Neuron (in vitro differentiated cells): ENCODE data around the gene PYHIN1.
"Not testable (repeated sequence)": the region's sequence is repeated elsewhere in the genome, so short reads cannot be mapped to it uniquely, and the experiment has no call there.

ENCODE experiments used
- H2AFZ ChIP-seq: one replicate; pipeline ENCODE4 v1.6.1; 2013; ENCODE audit warnings: low read depth, mild to moderate bottlenecking, inconsistent platforms, low read length, moderate library complexity
- H3K27me3 ChIP-seq: one replicate; pipeline ENCODE4 v1.6.1; 2013; ENCODE audit warnings: low read length; ENCODE audit not compliant: insufficient read depth
- H3K36me3 ChIP-seq: one replicate; pipeline ENCODE4 v1.6.1; 2013; ENCODE audit warnings: low read length; ENCODE audit not compliant: insufficient read depth
- H3K4me1 ChIP-seq: one replicate; pipeline ENCODE4 v1.6.1; 2013; ENCODE audit warnings: low read length; ENCODE audit not compliant: insufficient read depth
- H3K4me3 ChIP-seq: 2 replicates; pipeline ENCODE4 v1.5.1; 2013; ENCODE audit warnings: mild to moderate bottlenecking, low read length, moderate library complexity
- H3K9me3 ChIP-seq: one replicate; pipeline ENCODE4 v1.6.1; 2013; ENCODE audit warnings: low read length

PYHIN1 gene

GRCh38 chr1:159009704-159010361 lies 78.5 kb downstream of the PYHIN1 start, which contains the start of gene IFI16:
Gene IFI16, plus strand, starts transcription at chr1:159009907. Its CDS starts 4,774 bp downstream, at chr1:159014681.
- H3K4me1 ChIP-seq = peaks cover 5% of the 10 kb centered on the region
- H3K9me3 ChIP-seq = no peaks in the 10 kb centered on the region
- no peak within 1 kb of the TSS for H2AFZ ChIP-seq
- H3K36me3 ChIP-seq = no peaks in the 10 kb centered on the region
- peak within 1 kb of the TSS; percentile 37 for H3K4me3 ChIP-seq
- H3K27me3 ChIP-seq = no peaks in the 10 kb centered on the region

GRCh38 chr1:159010391-159010790 lies 79.0 kb downstream of the PYHIN1 start:
- Histone ChIP-seq H3K27me3 (no peaks in the 10 kb centered on the region), H2AFZ (no peak overlapping the region), H3K4me1 (peaks cover 5% of the 10 kb centered on the region), H3K9me3 (no peaks in the 10 kb centered on the region), H3K4me3 (peak overlapping the region; percentile 37), H3K36me3 (no peaks in the 10 kb centered on the region)

- not testable (repeated sequence) for H3K27me3 ChIP-seq, H3K9me3 ChIP-seq, H2AFZ ChIP-seq, H3K36me3 ChIP-seq, H3K4me1 ChIP-seq, H3K4me3 ChIP-seq
Observed at GRCh38 chr1:159011001-159011400, 79.6 kb downstream of the PYHIN1 start.

DNA sequence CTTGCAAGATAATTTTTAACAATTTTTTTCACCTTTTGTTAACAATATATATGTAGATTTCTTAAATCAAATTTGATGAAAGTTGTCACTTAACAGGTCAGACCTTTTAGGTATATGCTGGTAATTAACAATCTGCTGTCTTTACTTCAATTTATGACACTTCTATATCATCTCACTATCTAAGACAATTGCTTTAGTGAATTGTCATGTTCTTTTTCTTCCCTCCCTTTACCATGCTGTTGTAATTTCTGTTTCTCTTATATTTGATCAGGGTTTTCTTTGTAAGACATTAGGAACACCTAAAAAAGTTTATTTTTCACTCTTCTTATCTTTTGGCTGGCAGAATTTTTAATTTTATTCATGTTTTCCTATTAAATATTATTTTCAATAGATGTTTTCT lies 80.4 kb downstream of the PYHIN1 start:
- no peaks in the 10 kb centered on the region for H3K9me3 ChIP-seq
- peaks cover 9% of the 10 kb centered on the region for H3K36me3 ChIP-seq
- H3K4me1 ChIP-seq = peaks cover 2% of the 10 kb centered on the region
- H2AFZ ChIP-seq = no peak overlapping the region
- H3K27me3 ChIP-seq = no peaks in the 10 kb centered on the region
- no peak overlapping the region for H3K4me3 ChIP-seq

DNA sequence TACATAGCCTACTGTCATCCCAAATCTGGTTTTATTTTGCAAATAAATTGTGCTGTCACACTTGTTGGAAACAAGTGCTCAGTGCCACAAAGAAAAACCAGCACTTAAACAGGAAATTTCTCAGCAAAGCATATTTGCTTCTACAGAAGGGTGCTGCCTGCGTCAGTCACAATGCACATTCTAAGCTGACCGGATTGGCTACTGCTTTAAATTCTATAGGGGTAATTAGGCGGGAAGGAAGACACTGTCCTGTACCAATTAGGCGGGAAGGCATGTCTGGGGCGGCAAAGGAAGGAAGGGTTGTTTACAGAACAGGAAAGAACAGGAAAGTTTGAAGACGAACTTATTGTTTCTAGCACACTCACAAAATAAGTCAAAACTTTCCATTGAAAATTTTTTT lies 81.1 kb downstream of the PYHIN1 start:
- H3K27me3 ChIP-seq = no peaks in the 10 kb centered on the region
- H3K4me1 ChIP-seq = peaks cover 2% of the 10 kb centered on the region
- peaks cover 12% of the 10 kb centered on the region for H3K36me3 ChIP-seq
- no peaks in the 10 kb centered on the region for H3K9me3 ChIP-seq
- no peak overlapping the region for H2AFZ ChIP-seq
- H3K4me3 ChIP-seq = no peak overlapping the region

DNA sequence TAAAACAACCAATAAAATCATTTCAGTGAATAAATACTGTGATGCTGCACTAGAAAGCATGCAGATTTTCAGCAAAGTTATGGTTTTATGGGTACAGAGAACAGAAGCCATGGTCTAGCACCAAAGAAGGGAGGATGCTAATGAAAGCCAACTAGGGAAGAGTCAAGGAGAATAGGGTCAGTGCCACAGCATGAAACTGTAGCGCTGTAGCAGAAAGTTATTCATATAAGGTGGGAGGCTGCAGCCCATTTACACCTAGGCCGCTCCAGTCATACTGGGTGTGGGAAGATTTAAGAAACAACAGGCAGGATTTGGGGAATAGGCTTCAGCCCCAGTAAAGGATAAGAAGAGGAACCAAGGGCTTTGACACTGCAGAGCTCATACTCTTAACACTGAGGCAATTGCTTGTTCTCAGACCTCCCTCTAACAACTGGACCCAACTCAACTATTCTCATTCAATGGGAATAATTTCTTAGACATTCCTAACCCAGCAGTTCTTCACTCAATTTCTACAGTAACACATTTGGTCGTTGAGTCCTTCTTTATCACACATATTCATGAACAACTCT lies 82.7 kb downstream of the PYHIN1 start:
- Histone ChIP-seq H3K4me3 (no peak overlapping the region), H3K9me3 (no peaks in the 10 kb centered on the region), H3K27me3 (no peaks in the 10 kb centered on the region)

DNA sequence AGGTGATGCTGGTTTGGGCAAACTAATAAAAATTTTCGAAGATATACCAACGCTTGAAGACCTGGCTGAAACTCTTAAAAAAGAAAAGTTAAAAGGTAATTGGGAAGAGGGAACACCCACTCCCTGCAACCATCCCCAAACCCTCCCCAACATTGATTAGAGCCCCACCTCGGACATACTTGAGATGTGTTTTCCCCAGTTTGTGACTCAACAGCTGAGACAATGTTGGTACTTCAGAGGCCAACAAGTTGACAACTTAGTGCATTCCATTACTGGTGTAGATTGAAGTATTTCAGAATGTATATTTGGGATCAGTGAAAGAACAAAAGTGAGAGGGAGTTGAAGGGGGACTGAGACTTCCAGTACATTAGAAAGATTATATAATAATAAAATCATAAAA lies 83.5 kb downstream of the PYHIN1 start:
- Histone ChIP-seq H3K4me3 (no peak overlapping the region), H2AFZ (no peak overlapping the region), H3K27me3 (no peaks in the 10 kb centered on the region), H3K4me1 (peaks cover 2% of the 10 kb centered on the region), H3K9me3 (no peaks in the 10 kb centered on the region), H3K36me3 (peaks cover 15% of the 10 kb centered on the region)

More for the DNA sequence above, 82.7 kb downstream of the PYHIN1 start:
- Histone ChIP-seq H3K4me1 (peaks cover 2% of the 10 kb centered on the region), H2AFZ (no peak overlapping the region), H3K36me3 (peaks cover 15% of the 10 kb centered on the region)

DNA sequence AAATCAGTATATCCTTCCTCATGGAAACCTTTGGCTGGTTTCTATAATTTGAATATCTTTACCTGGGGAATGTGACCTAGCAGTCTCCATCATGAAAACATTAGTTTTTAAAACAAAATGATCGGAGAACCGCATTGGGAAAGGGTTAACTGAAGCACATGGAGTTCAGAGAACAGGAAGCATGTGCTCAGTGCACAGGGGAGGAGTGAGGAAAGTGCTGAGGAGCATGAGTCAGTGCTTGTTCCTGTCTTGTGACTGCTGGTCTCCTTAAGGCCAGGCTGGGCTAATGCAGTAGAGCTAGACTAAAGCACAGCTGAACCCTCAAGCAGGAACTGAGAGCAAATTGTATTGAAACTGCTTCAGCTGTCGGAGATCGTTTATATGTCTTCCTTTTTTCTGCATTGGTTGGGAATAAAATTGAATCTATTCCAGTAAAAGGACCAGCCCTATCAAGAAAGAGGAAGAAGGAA lies 84.1 kb downstream of the PYHIN1 start:
- peaks cover 15% of the 10 kb centered on the region for H3K36me3 ChIP-seq
- H3K4me3 ChIP-seq = no peak overlapping the region
- no peaks in the 10 kb centered on the region for H3K27me3 ChIP-seq
- peaks cover 2% of the 10 kb centered on the region for H3K4me1 ChIP-seq
- H2AFZ ChIP-seq = no peak overlapping the region
- H3K9me3 ChIP-seq = no peaks in the 10 kb centered on the region

DNA sequence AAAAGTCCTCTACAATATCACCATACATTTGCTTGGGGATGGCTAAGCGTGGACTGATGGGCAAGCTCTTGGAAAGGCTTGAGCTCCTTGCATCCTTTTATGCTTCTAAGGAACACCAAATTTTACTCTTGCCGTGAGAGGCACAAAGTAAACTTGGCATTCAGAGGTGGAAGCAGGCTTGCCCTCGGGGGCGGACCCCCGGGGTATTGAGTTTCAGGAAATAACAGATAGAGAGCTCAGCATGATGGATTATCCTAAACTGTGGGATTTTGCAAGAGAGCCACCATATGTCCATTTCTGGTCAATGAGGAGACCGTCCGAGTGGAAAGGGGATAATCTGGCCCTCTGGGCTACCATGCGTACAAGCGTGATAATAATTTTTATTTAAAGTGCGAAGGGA lies 92.4 kb downstream of the PYHIN1 start:
- H3K27me3 ChIP-seq = no peaks in the 10 kb centered on the region
- no peak overlapping the region for H3K4me3 ChIP-seq
- H2AFZ ChIP-seq = no peak overlapping the region
- H3K4me1 ChIP-seq = no peaks in the 10 kb centered on the region
- peaks cover 3% of the 10 kb centered on the region for H3K36me3 ChIP-seq
- no peaks in the 10 kb centered on the region for H3K9me3 ChIP-seq

- H3K36me3 ChIP-seq = peaks cover 3% of the 10 kb centered on the region
- H3K4me3 ChIP-seq = no peak overlapping the region
- no peaks in the 10 kb centered on the region for H3K9me3 ChIP-seq
- H2AFZ ChIP-seq = no peak overlapping the region
- no peaks in the 10 kb centered on the region for H3K27me3 ChIP-seq
- no peaks in the 10 kb centered on the region for H3K4me1 ChIP-seq
Observed at GRCh38 chr1:159025043-159025442, 93.7 kb downstream of the PYHIN1 start.
